Stomach (tissue), 4 donors: ENCODE data around the gene RETNLB.

ENCODE experiments used
- CTCF ChIP-seq, 7 experiments: fragments of 450-650 bp in 4 of 7; fragments of 200-600 bp in 3 of 7; sonication (generic) in 3 of 7; IDR thresholded peaks; one replicate each; pipeline ENCODE4 v1.5.1; 2016 to 2019; ENCODE audit warnings: antibody characterized with exemption in 7 of 7, control low read depth in 2 of 7, mild to moderate bottlenecking in 1 of 7
- EP300 ChIP-seq: sonication (generic); formaldehyde crosslinking; IDR thresholded peaks from one replicate; pipeline ENCODE4 v1.6.1; 2017; ENCODE audit warnings: antibody characterized with exemption
- POLR2A ChIP-seq, 4 donors: fragments of 450-650 bp; IDR thresholded peaks; one replicate each; pipeline ENCODE4 v1.6.1; 2016; ENCODE audit warnings: antibody characterized with exemption in 4 of 4, control low read depth in 2 of 4, mild to moderate bottlenecking in 1 of 4, moderate library complexity in 1 of 4
- POLR2AphosphoS5 ChIP-seq, 3 donors: sonication (generic); formaldehyde crosslinking; IDR thresholded peaks; one replicate each; pipeline ENCODE4 v1.6.1; 2016; ENCODE audit warnings: antibody characterized with exemption in 3 of 3

GRCh38 chr3:108780235-108780634 is 23.0 kb upstream of the RETNLB start:
- no peak for TF ChIP-seq CTCF (IDR thresholded peaks at IDR 0.05)
- TF ChIP-seq POLR2AphosphoS5 (IDR thresholded peaks at IDR 0.05): no peak
- TF ChIP-seq POLR2A (IDR thresholded peaks at IDR 0.05): no peak
- TF ChIP-seq EP300: no peak
